ENCODE measurements around the gene SMIM20. TPM values are rescaled to one million over a fixed set of nuclear protein-coding genes. Genes with fewer than 3 reads are reported as not detected.

SMIM20 gene
- total RNA-seq, 2 experiments from 2014 or later: 7.2 to 9.1 TPM

- no peaks in the 10 kb centered on the region for H3K27me3 Mint-ChIP-seq
These were observed 24.2 kb upstream of the SMIM20 start for GRCh38 chr4:25889589-25890503.

GRCh38 chr4:25890571-25891485 lies 23.2 kb upstream of the SMIM20 start:
- Histone ChIP-seq H3K4me3 (ENCODE audit: low read length) (no peak overlapping the region), H3K27ac (ENCODE audit: low read depth in 1 of 2, low read length in 2 of 2) (no peak overlapping the region), H3K27me3 (ENCODE audit: control insufficient read depth in 1 of 2, insufficient read depth in 2 of 2, low read length in 2 of 2) (no peaks in the 10 kb centered on the region), H3K36me3 (ENCODE audit: insufficient read depth, low read length) (no peaks in the 10 kb centered on the region), H3K9me3 (ENCODE audit: control insufficient read depth in 1 of 2, insufficient read depth in 1 of 2, low read length in 2 of 2) (no peaks in the 10 kb centered on the region), H3K4me1 (ENCODE audit: insufficient read depth, low read length) (no peaks in the 10 kb centered on the region)
- no peaks in the 10 kb centered on the region for H3K36me3 Mint-ChIP-seq (ENCODE audit: low read depth)
- H3K4me1 Mint-ChIP-seq (ENCODE audit: low read depth): no peaks in the 10 kb centered on the region
- no peak for TF ChIP-seq CTCF (IDR thresholded peaks at IDR 0.05)
- CTCF ChIA-PET: no interaction called here
- no peak overlapping the region for H3K4me3 Mint-ChIP-seq
- POLR2A ChIA-PET: interaction anchor here (0.5 kb wide), 1 partner anchor 28 kb away, joined by 3 read pairs; no protein-coding TSS in a partner anchor
- intact Hi-C loops (cut with DNase I, micrococcal nuclease): no loop called here
- no peak for DNase-seq
- H3K27me3 Mint-ChIP-seq: no peaks in the 10 kb centered on the region
- no peak for ATAC-seq (ENCODE audit: poor library complexity)
- H3K27ac Mint-ChIP-seq: no peak overlapping the region
- H3K9me3 Mint-ChIP-seq: no peaks in the 10 kb centered on the region

More at GRCh38 chr4:25889589-25890503, 24.2 kb upstream of the SMIM20 start:
- H3K27ac ChIP-seq (ENCODE audit: low read depth in 1 of 2, low read length in 2 of 2): no peak overlapping the region
- Mint-ChIP-seq H3K9me3 (no peaks in the 10 kb centered on the region), H3K4me1 (ENCODE audit: low read depth) (no peaks in the 10 kb centered on the region), H3K36me3 (ENCODE audit: low read depth) (no peaks in the 10 kb centered on the region), H3K4me3 (no peak overlapping the region), H3K27ac (no peak overlapping the region)
- CTCF ChIA-PET: no interaction called here
- ATAC-seq (ENCODE audit: poor library complexity) (no peak), DNase-seq (no peak)
- intact Hi-C loops (cut with DNase I, micrococcal nuclease): no loop called here
- no peaks in the 10 kb centered on the region for H3K36me3 ChIP-seq (ENCODE audit: insufficient read depth, low read length)
- no peak for TF ChIP-seq CTCF (IDR thresholded peaks at IDR 0.05)
- POLR2A ChIA-PET: no interaction called here
- no peak overlapping the region for H3K4me3 ChIP-seq (ENCODE audit: low read length)
- no peaks in the 10 kb centered on the region for H3K4me1 ChIP-seq (ENCODE audit: insufficient read depth, low read length)
- no peaks in the 10 kb centered on the region for H3K27me3 ChIP-seq (ENCODE audit: control insufficient read depth in 1 of 2, insufficient read depth in 2 of 2, low read length in 2 of 2)
- H3K9me3 ChIP-seq (ENCODE audit: control insufficient read depth in 1 of 2, insufficient read depth in 1 of 2, low read length in 2 of 2): no peaks in the 10 kb centered on the region

GRCh38 chr4:25892796-25893195 lies 21.2 kb upstream of the SMIM20 start:
- ChIA-PET POLR2A (no interaction called here), CTCF (no interaction called here)
- intact Hi-C loops (cut with DNase I, micrococcal nuclease): no loop called here
- no peak for ATAC-seq (ENCODE audit: poor library complexity)
- no peak overlapping the region for H3K27ac Mint-ChIP-seq
- Histone ChIP-seq H3K27me3 (ENCODE audit: control insufficient read depth in 1 of 2, insufficient read depth in 2 of 2, low read length in 2 of 2) (no peaks in the 10 kb centered on the region), H3K9me3 (ENCODE audit: control insufficient read depth in 1 of 2, insufficient read depth in 1 of 2, low read length in 2 of 2) (no peaks in the 10 kb centered on the region), H3K27ac (ENCODE audit: low read depth in 1 of 2, low read length in 2 of 2) (no peak overlapping the region), H3K36me3 (ENCODE audit: insufficient read depth, low read length) (no peaks in the 10 kb centered on the region), H3K4me1 (ENCODE audit: insufficient read depth, low read length) (no peaks in the 10 kb centered on the region), H3K4me3 (ENCODE audit: low read length) (no peak overlapping the region)
- no peak for DNase-seq
- TF ChIP-seq CTCF (IDR thresholded peaks at IDR 0.05): no peak
- H3K4me3 Mint-ChIP-seq: no peak overlapping the region
- no peaks in the 10 kb centered on the region for H3K4me1 Mint-ChIP-seq (ENCODE audit: low read depth)
- no peaks in the 10 kb centered on the region for H3K27me3 Mint-ChIP-seq
- H3K36me3 Mint-ChIP-seq (ENCODE audit: low read depth): no peaks in the 10 kb centered on the region
- H3K9me3 Mint-ChIP-seq: no peaks in the 10 kb centered on the region

All from CD4-positive, alpha-beta T cell (primary cell).